Measurements from ENCODE around the gene CEMP1.
A peak's percentile ranks its signal among the peaks of the same experiment; 100 is the strongest.

Gene CEMP1

GRCh38 chr16:2500430-2500917 lies 30.7 kb downstream of the CEMP1 start:
- no peak for DNase-seq

DNA sequence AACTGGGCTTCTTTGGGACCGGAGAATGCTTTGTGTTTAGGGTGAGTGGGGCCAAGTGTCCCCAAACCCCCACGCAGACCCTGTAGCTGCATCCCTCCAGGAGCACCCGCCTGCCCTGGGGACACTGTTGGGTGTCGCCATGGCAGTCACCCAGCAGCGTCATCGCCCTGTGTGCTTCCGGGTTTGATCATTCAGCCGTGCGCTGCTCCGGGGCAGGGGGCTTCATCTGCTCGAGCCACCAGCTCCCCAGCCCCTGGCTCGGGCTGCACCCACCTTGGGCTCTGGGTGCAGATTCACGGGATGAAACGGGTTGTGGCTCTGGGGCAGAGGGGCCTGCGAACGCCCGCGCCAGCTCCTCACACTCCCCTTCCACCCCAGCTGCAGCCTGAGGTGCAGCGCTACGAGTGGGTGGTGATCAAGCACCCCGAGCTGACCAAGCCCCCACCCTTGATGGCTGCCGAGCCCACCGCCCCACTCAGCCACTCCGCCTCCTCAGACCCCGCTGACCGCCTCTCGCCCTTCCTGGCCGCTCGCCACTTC lies 31.2 kb downstream of the CEMP1 start:
- DNase-seq = no peak

DNA sequence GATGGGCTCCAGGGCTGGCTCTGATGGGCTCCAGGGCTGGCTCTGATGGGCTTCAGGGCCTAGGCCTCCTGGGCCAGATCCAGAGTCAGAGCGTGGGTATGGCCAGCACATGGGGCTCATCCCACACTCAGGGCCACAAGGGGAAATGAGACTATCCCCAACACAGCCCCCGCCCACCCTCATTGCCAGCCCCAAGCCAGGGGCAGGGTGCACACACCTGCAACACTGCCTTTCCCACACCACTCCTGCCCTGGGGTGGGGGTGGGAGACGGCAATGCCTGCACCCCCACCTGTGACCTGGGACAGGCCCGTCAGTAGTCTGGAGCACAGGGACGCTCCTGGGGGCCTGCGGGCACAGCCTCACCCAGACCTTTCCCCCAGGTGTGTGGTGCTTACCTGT lies 31.8 kb downstream of the CEMP1 start:
- no peak for DNase-seq

- DNase-seq = no peak
Observed at GRCh38 chr16:2498531-2499253, 32.5 kb downstream of the CEMP1 start.

DNA sequence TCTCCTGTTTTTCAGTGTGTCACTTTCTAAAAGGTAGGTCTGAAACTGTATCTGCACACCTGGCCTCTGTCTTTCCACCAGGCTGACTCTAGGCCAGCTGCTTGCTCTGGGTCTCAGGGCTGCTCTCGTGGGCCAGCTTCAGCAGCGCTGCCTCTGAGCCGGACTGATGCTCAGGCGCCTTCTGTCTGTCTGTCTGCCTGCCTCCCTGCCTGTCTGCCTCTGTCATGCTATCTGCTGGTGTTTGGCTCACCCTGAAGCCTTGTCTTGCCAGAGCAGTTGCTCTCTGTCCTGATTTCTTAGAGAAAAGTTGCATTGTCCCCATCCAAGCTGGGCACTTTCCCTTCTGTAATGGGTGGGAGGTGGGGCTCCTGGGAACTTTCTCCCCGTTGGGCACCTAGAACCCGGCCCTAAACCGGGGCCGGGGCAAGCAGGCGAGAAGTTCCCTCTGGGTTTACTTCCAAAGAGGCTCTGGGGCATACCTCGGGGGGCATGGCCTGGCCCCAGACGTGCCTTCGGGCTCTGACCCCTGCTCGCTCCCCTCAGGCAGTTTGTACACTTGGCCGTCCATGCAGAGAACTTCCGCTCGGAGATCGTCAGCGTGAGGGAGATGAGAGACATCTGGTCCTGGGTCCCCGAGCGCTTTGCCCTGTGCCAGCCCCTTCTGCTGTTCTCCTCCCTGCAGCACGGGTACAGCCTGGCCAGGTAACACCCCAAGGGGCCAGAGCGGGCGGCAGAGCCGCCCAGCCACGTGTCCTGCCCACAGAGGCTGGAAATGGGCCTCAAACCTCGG lies 33.3 kb downstream of the CEMP1 start:
- DNase-seq = no peak

GRCh38 chr16:2497116-2497630 lies 34.0 kb downstream of the CEMP1 start:
- DNase-seq = no peak

- DNase-seq = no peak
Observed at GRCh38 chr16:2496223-2497115, 34.7 kb downstream of the CEMP1 start.

DNA sequence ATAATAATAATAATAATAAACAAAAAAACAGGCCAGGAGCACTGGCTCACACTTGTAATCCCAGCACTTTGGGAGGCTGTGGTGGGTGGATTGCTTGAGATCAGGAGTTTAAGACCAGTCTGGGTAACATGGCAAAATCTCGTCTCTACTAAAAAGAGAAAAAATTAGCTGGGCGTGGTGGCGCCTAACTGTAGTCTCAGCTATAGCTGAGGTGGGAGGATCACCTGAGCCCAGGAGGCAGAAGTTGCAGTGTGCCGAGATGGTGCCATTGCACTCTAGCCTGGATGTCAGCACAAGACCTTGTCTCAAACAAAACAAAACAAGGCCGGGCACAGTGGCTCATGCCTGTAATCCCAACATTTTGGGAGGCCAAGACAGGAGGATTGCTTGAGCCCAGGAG lies 36.2 kb downstream of the CEMP1 start:
- no peak for DNase-seq

DNA sequence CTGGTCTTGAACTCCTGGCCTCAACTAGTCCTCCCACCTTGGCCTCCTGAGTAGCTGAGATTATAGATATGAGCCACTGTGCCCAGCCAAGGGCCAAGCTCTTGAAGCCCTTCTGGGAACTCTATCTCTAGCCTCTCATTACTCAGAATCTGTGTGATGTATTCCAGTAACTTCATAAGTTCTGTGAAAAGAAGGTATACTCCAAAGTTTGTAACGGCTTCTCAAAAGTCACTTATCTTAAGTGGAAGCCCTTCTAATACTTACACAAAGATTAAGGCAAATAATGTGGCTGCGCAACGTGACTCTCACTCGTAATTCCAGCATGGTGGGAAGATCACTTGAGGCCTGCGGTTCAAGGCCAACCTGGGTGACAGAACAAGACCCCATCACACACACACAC lies 36.6 kb downstream of the CEMP1 start:
- no peak for DNase-seq

- DNase-seq = no peak
Observed at GRCh38 chr16:2493605-2494004, 37.6 kb downstream of the CEMP1 start.

- DNase-seq = no peak
Observed at GRCh38 chr16:2492292-2492691, 38.9 kb downstream of the CEMP1 start.

- DNase-seq = no peak
Observed at GRCh38 chr16:2490190-2491105, 40.8 kb downstream of the CEMP1 start.

- no peak for DNase-seq
Observed at GRCh38 chr16:2489581-2489980, 41.6 kb downstream of the CEMP1 start.

DNA sequence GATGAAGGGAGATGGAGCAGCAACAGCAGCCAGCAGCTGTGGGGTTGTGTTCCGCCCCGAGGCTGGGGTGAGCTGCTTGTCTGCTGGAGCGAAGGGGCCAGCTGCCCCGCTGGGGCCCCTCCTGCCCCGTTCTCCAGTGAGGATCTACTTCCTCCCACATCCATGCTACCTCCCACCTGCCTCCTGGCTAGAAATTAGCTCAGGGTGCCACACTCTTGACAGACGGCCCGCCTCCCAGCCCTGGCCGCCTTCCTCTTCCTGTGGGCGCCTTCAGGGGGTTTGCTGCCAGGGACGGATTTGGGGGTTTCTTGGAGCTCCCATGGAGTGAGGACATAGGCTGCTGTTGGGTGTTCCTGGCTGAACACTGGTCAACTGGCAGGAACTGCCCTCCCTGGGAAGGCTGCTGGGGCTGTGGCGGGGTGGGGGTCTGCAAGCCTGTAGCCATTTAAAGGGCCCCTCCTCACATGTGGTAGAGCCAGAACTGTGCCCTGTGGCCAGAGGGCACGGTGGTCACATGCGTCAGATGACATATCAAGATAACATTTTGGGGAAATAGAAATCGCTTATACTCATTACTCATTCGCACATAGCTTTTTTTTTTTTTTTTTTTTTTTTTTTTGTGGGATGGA lies 43.2 kb downstream of the CEMP1 start:
- no peak for DNase-seq

GRCh38 chr16:2487517-2487842 lies 43.7 kb downstream of the CEMP1 start:
- DNase-seq = no peak

DNA sequence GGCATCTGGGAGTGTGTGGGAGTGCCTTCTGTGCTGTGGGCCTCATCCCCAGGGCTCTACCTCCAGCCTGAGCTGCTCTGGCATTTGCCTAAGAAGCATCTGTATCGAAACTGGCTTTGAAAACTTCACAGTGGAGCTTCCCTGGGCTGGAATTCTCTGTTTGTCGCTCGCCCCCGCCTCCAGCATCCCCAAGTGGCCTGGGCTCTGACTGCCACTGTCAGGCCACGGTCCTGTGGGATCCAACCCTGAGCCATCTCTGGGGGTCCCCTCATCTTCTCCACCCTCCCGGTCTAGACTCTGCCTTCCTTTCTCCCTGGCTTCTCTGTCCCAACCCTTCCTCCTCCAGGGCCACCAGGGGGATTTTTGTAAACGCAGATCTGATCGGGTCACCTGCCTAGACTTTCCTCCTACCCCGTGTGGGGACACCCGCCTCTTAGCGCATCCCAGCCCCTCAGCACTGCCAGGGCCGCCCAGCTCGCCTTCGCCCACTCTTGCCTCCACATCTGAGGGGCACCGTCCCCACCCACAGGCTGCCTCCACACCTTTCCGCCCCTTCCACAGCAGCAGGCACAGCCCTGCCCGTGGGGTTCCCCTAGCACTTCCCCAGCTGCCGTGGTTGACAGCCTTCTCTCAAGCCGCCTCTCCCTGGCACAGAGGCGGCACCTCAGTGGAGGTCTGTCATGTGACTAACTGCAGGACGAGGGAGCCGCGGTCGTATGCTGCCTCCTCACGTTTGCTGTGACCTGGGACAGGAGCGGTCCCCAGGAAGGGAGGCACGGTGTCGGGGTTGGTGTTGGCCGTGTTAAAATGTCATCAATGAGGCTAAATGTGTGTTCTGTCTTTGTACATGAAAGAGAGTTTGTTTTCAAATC lies 44.3 kb downstream of the CEMP1 start:
- peak; percentile 74 to 80 for DNase-seq

DNA sequence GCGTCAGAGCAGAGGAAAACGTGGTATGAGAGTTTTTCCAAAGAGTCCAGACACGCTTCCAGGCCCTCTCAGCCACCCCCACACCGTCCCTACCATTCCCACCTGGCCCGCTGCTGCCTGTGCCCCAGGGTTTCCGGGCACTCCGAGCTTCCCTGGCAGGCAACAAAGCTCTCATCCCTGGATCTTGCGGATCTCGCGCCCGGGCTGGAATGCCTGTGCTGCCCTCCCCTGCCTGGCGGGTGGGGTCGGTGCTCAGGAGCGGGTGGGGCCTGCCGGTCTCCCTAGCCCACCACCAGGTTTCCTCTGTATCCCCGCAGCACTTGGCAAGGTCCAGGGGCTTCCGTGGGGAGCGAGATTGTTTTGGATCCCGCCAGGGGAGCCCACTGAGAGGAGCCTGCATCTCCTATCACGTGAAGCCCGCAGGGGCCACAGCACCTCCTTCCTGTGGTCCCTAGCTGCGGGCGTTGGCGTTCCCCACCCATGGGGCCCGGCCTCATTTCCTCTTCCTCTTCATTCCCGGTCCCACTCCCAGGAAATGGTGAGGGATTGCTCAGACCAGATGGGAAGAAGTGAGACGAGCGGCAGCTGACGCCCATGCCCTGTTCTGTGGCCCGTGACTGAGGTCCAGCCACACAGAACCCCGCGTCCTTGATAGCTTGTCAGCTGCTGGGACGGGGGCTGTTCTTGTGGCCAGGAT lies 45.2 kb downstream of the CEMP1 start:
- no peak for DNase-seq

- DNase-seq = no peak
Observed at GRCh38 chr16:2484898-2485508, 46.2 kb downstream of the CEMP1 start.

All from activated T-cell treated with anti-CD3 and anti-CD28 coated beads, Interleukin-2, amount 50 U/mL, for 48 hours (primary cell).